ENCODE measurements around the gene HUS1.

Gene HUS1

DNA sequence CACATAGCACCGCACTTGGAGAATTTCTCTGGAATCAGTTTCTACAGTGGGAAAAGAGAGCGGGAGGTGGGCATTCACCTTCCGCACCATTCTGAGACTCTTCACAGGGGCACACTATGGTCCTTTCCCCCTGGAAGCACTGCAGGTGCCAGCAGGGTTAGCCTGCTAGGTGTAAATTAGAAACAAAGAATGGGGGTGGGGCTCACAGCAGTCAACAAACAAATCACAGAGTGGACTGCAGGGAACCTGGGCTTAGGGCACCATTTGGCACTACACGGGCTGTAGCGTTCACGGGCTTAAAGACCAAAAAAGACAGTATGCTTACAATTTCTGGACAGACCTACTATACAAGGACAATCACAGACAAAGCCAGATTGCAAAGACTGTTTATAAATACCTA is 23.2 kb downstream of the HUS1 start:
- Histone ChIP-seq H3K18ac (ENCODE audit: low read depth in 1 of 2, low read length in 2 of 2) (no peak overlapping the region), H3K27ac (ENCODE audit: low read length, poor library complexity, severe bottlenecking) (no peak overlapping the region), H3K9ac (ENCODE audit: low read length) (no peak overlapping the region), H3K4me3 (ENCODE audit: insufficient read depth in 1 of 2, low read depth in 1 of 2, low read length in 2 of 2) (no peak overlapping the region), H3K4ac (ENCODE audit: low read depth in 1 of 2, low read length in 2 of 2) (no peak overlapping the region), H2BK12ac (ENCODE audit: low read length in 2 of 2) (no peak overlapping the region), H2AK5ac (ENCODE audit: low read length, severe bottlenecking) (peak overlapping the region; percentile 10), H3K23ac (ENCODE audit: low read length in 2 of 2) (no peak overlapping the region), H2BK120ac (ENCODE audit: low read depth, low read length) (no peak overlapping the region), H2BK15ac (ENCODE audit: low read depth, poor library complexity, severe bottlenecking) (no peak overlapping the region), H3K27me3 (ENCODE audit: control insufficient read depth in 1 of 2, insufficient read depth in 1 of 2, low read length in 2 of 2) (no peaks in the 10 kb centered on the region), H3K4me1 (ENCODE audit: control insufficient read depth, insufficient read depth, low read depth, low read length) (peaks cover 6% of the 10 kb centered on the region), H3K79me1 (replicated peaks; ENCODE audit: low read length, poor library complexity, severe bottlenecking) (peaks cover 9% of the 10 kb centered on the region), H3K36me3 (ENCODE audit: control insufficient read depth in 1 of 2, insufficient read depth in 2 of 2, low read depth in 1 of 2, low read length in 2 of 2) (peaks cover 4 to 46% of the 10 kb centered on the region in 2 experiments), H4K91ac (ENCODE audit: low read length) (no peak overlapping the region), H2BK5ac (ENCODE audit: low read depth, low read length, poor library complexity, severe bottlenecking) (no peak overlapping the region), H3K9me3 (ENCODE audit: control insufficient read depth, low read length) (no peaks in the 10 kb centered on the region), H3K4me2 (ENCODE audit: low read length, poor library complexity, severe bottlenecking) (no peak overlapping the region), H4K8ac (ENCODE audit: low read length) (peak overlapping the region; percentile 20), H3K14ac (ENCODE audit: low read length in 2 of 2) (no peak overlapping the region), H2AFZ (ENCODE audit: low read depth, low read length) (no peak overlapping the region)
- no peak for DNase-seq
- WGBS, result 97% methylated on average over 6 of the region's 6 CpGs

GRCh38 chr7:47954231-47954911 is 25.0 kb downstream of the HUS1 start:
- no peaks in the 10 kb centered on the region for H3K27me3 ChIP-seq (ENCODE audit: control insufficient read depth in 1 of 2, insufficient read depth in 1 of 2, low read length in 2 of 2)
- peak overlapping the region; percentile 3 for H3K27ac ChIP-seq (ENCODE audit: low read length, poor library complexity, severe bottlenecking)
- H2BK15ac ChIP-seq (ENCODE audit: low read depth, poor library complexity, severe bottlenecking), result no peak overlapping the region
- no peak overlapping the region for H2AFZ ChIP-seq (ENCODE audit: low read depth, low read length)
- no peak overlapping the region for H2BK120ac ChIP-seq (ENCODE audit: low read depth, low read length)
- peaks cover 4 to 40% of the 10 kb centered on the region in 2 experiments for H3K36me3 ChIP-seq (ENCODE audit: control insufficient read depth in 1 of 2, insufficient read depth in 2 of 2, low read depth in 1 of 2, low read length in 2 of 2)
- no peak overlapping the region for H2AK5ac ChIP-seq (ENCODE audit: low read length, severe bottlenecking)
- peak; percentile 30 for DNase-seq
- H3K9ac ChIP-seq (ENCODE audit: low read length), result no peak overlapping the region
- H4K8ac ChIP-seq (ENCODE audit: low read length), result no peak overlapping the region
- no peak overlapping the region for H3K4me2 ChIP-seq (ENCODE audit: low read length, poor library complexity, severe bottlenecking)
- WGBS, result 68% methylated on average over 4 of the region's 4 CpGs
- no peak overlapping the region for H3K23ac ChIP-seq (ENCODE audit: low read length in 2 of 2)
- H2BK12ac ChIP-seq (ENCODE audit: low read length in 2 of 2), result no peak overlapping the region
- no peak overlapping the region for H3K4ac ChIP-seq (ENCODE audit: low read depth in 1 of 2, low read length in 2 of 2)
- peaks cover 10% of the 10 kb centered on the region for H3K4me1 ChIP-seq (ENCODE audit: control insufficient read depth, insufficient read depth, low read depth, low read length)
- no peaks in the 10 kb centered on the region for H3K9me3 ChIP-seq (ENCODE audit: control insufficient read depth, low read length)
- no peak overlapping the region for H3K18ac ChIP-seq (ENCODE audit: low read depth in 1 of 2, low read length in 2 of 2)
- no peak overlapping the region for H4K91ac ChIP-seq (ENCODE audit: low read length)
- no peak overlapping the region for H2BK5ac ChIP-seq (ENCODE audit: low read depth, low read length, poor library complexity, severe bottlenecking)
- H3K14ac ChIP-seq (ENCODE audit: low read length in 2 of 2), result no peak overlapping the region
- peaks cover 9% of the 10 kb centered on the region for H3K79me1 ChIP-seq (replicated peaks; ENCODE audit: low read length, poor library complexity, severe bottlenecking)
- no peak overlapping the region for H3K4me3 ChIP-seq (ENCODE audit: insufficient read depth in 1 of 2, low read depth in 1 of 2, low read length in 2 of 2)

DNA sequence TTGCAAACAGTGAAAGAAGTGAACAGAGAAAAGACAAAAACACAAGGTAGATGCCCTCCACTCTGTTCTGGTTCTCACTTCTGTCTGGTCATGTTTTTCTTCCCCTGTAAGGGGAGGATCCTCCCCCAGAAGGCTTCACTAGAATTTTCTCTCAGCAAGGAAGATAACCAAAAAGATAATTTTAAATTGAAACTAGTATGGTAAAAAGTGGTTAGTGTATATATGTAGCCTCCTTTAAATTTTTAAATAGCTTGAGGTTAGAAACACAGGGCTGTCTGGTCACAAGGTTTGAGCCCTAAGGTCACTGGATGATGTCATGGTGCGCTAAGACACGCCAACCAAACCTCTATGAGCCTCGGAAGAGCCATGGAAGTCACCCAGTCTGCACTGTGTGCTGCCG is 25.6 kb downstream of the HUS1 start:
- Histone ChIP-seq H3K27me3 (ENCODE audit: control insufficient read depth in 1 of 2, insufficient read depth in 1 of 2, low read length in 2 of 2) (no peaks in the 10 kb centered on the region), H4K91ac (ENCODE audit: low read length) (no peak overlapping the region), H2BK5ac (ENCODE audit: low read depth, low read length, poor library complexity, severe bottlenecking) (no peak overlapping the region), H3K4ac (ENCODE audit: low read depth in 1 of 2, low read length in 2 of 2) (no peak overlapping the region), H3K79me1 (replicated peaks; ENCODE audit: low read length, poor library complexity, severe bottlenecking) (peaks cover 9% of the 10 kb centered on the region), H3K18ac (ENCODE audit: low read depth in 1 of 2, low read length in 2 of 2) (no peak overlapping the region), H2BK15ac (ENCODE audit: low read depth, poor library complexity, severe bottlenecking) (no peak overlapping the region), H3K14ac (ENCODE audit: low read length in 2 of 2) (no peak overlapping the region), H3K4me1 (ENCODE audit: control insufficient read depth, insufficient read depth, low read depth, low read length) (peaks cover 10% of the 10 kb centered on the region), H3K9ac (ENCODE audit: low read length) (no peak overlapping the region), H3K9me3 (ENCODE audit: control insufficient read depth, low read length) (no peaks in the 10 kb centered on the region), H2AK5ac (ENCODE audit: low read length, severe bottlenecking) (no peak overlapping the region), H2BK120ac (ENCODE audit: low read depth, low read length) (no peak overlapping the region), H3K23ac (ENCODE audit: low read length in 2 of 2) (no peak overlapping the region), H2BK12ac (ENCODE audit: low read length in 2 of 2) (no peak overlapping the region), H2AFZ (ENCODE audit: low read depth, low read length) (no peak overlapping the region), H3K36me3 (ENCODE audit: control insufficient read depth in 1 of 2, insufficient read depth in 2 of 2, low read depth in 1 of 2, low read length in 2 of 2) (peaks cover 4 to 40% of the 10 kb centered on the region in 2 experiments), H3K27ac (ENCODE audit: low read length, poor library complexity, severe bottlenecking) (no peak overlapping the region), H3K4me3 (ENCODE audit: insufficient read depth in 1 of 2, low read depth in 1 of 2, low read length in 2 of 2) (no peak overlapping the region), H3K4me2 (ENCODE audit: low read length, poor library complexity, severe bottlenecking) (no peak overlapping the region), H4K8ac (ENCODE audit: low read length) (no peak overlapping the region)
- no peak for DNase-seq
- WGBS, result 87% methylated on average over 4 of the region's 4 CpGs

DNA sequence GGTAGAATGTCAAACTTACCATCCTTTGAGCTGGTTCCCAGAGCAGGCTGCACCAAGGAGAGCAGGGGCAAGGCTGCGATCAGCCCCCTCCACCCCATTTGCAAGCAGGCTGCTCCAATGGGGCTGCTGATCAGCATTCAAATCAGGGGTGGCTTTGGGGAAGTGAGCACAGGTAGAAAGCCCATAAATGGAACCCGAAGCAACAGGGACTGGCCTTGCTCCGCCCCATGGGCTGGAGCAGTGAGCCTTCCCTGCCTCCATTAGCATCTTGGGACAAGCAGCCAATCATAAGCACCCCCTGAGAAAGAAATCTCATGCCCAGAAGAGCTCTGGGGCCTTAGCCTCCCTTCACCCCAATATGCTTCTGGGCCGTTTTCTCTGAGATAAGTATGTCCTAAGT is 27.2 kb downstream of the HUS1 start:
- no peak overlapping the region for H2AFZ ChIP-seq (ENCODE audit: low read depth, low read length)
- no peak overlapping the region for H3K9ac ChIP-seq (ENCODE audit: low read length)
- H3K4me3 ChIP-seq (ENCODE audit: insufficient read depth in 1 of 2, low read depth in 1 of 2, low read length in 2 of 2), result no peak overlapping the region
- no peak overlapping the region for H2AK5ac ChIP-seq (ENCODE audit: low read length, severe bottlenecking)
- H3K36me3 ChIP-seq (ENCODE audit: control insufficient read depth in 1 of 2, insufficient read depth in 2 of 2, low read depth in 1 of 2, low read length in 2 of 2), result peaks cover 4 to 31% of the 10 kb centered on the region in 2 experiments
- H4K91ac ChIP-seq (ENCODE audit: low read length), result no peak overlapping the region
- no peak overlapping the region for H3K14ac ChIP-seq (ENCODE audit: low read length in 2 of 2)
- H3K18ac ChIP-seq (ENCODE audit: low read depth in 1 of 2, low read length in 2 of 2), result no peak overlapping the region
- H2BK5ac ChIP-seq (ENCODE audit: low read depth, low read length, poor library complexity, severe bottlenecking), result no peak overlapping the region
- H4K8ac ChIP-seq (ENCODE audit: low read length), result no peak overlapping the region
- no peak overlapping the region for H3K23ac ChIP-seq (ENCODE audit: low read length in 2 of 2)
- no peak overlapping the region for H3K27ac ChIP-seq (ENCODE audit: low read length, poor library complexity, severe bottlenecking)
- WGBS, result 90% methylated on average over 3 of the region's 4 CpGs
- H3K9me3 ChIP-seq (ENCODE audit: control insufficient read depth, low read length), result no peaks in the 10 kb centered on the region
- H3K4me1 ChIP-seq (ENCODE audit: control insufficient read depth, insufficient read depth, low read depth, low read length), result peaks cover 10% of the 10 kb centered on the region
- DNase-seq, result no peak
- peaks cover 9% of the 10 kb centered on the region for H3K79me1 ChIP-seq (replicated peaks; ENCODE audit: low read length, poor library complexity, severe bottlenecking)
- no peak overlapping the region for H3K4me2 ChIP-seq (ENCODE audit: low read length, poor library complexity, severe bottlenecking)
- H3K4ac ChIP-seq (ENCODE audit: low read depth in 1 of 2, low read length in 2 of 2), result no peak overlapping the region
- H2BK12ac ChIP-seq (ENCODE audit: low read length in 2 of 2), result no peak overlapping the region
- H2BK120ac ChIP-seq (ENCODE audit: low read depth, low read length), result no peak overlapping the region
- H3K27me3 ChIP-seq (ENCODE audit: control insufficient read depth in 1 of 2, insufficient read depth in 1 of 2, low read length in 2 of 2), result no peaks in the 10 kb centered on the region
- H2BK15ac ChIP-seq (ENCODE audit: low read depth, poor library complexity, severe bottlenecking), result no peak overlapping the region

All from mesenchymal stem cell (in vitro differentiated cells and primary cell).